ENCODE measurements around the gene TOMM6.

Gene TOMM6

GRCh38 chr6:41787219-41787917 is at the start of gene TOMM6:
Gene TOMM6 (plus strand): TSS chr6:41787694. CDS start chr6:41787698, 4 bp downstream.
- no peak for TF ChIP-seq ZFX (IDR thresholded peaks at IDR 0.05; ENCODE audit: borderline replicate concordance)
- peak; percentile 91 for TF ChIP-seq CTCF (IDR thresholded peaks at IDR 0.05)
- H3K27ac ChIP-seq: peak within 1 kb of the TSS; percentile 88

GRCh38 chr6:41739041-41739440 is 48.5 kb upstream of the TOMM6 start:
- TF ChIP-seq ZFX (IDR thresholded peaks at IDR 0.05; ENCODE audit: borderline replicate concordance) (no peak), CTCF (IDR thresholded peaks at IDR 0.05) (no peak)
- no peak overlapping the region for H3K27ac ChIP-seq

- no peak for TF ChIP-seq ZFX (IDR thresholded peaks at IDR 0.05; ENCODE audit: borderline replicate concordance)
- H3K27ac ChIP-seq: no peak overlapping the region
These were observed 46.9 kb upstream of the TOMM6 start for GRCh38 chr6:41740366-41741162.

GRCh38 chr6:41741625-41742490 is 45.6 kb upstream of the TOMM6 start:
- H3K27ac ChIP-seq: no peak overlapping the region

GRCh38 chr6:41743406-41744235 is 43.9 kb upstream of the TOMM6 start:
- no peak for TF ChIP-seq CTCF (IDR thresholded peaks at IDR 0.05)
- TF ChIP-seq ZFX (IDR thresholded peaks at IDR 0.05; ENCODE audit: borderline replicate concordance): no peak
- H3K27ac ChIP-seq: no peak overlapping the region

More at GRCh38 chr6:41741625-41742490, 45.6 kb upstream of the TOMM6 start:
- TF ChIP-seq CTCF (IDR thresholded peaks at IDR 0.05) (no peak), ZFX (IDR thresholded peaks at IDR 0.05; ENCODE audit: borderline replicate concordance) (no peak)

GRCh38 chr6:41744236-41744787 is 43.2 kb upstream of the TOMM6 start:
- no peak overlapping the region for H3K27ac ChIP-seq
- TF ChIP-seq ZFX (IDR thresholded peaks at IDR 0.05; ENCODE audit: borderline replicate concordance) (no peak), CTCF (IDR thresholded peaks at IDR 0.05) (no peak)

Measured in 22Rv1 (cell line).